Anterior cingulate cortex (tissue), 58 donors: ENCODE results near the gene ARMCX4.
"Not testable (repeated sequence)": the region's sequence is repeated elsewhere in the genome, so short reads cannot be mapped to it uniquely, and the experiment has no call there.

ENCODE experiments used
- DNase-seq, 58 donors: peaks; one replicate each; lab custom pipeline; 2025; lab: John Stamatoyannopoulos, UW

ARMCX4 gene

GRCh38 chrX:101485212-101485949, at the start of gene ARMCX4:
Gene ARMCX4, plus strand, starts transcription at chrX:101485456. Its CDS starts 3,134 bp downstream, at chrX:101488590.
- peak in 56 of 58 donors; percentile 9 to 80 (median 55) for DNase-seq

GRCh38 chrX:101442085-101442484, 43.2 kb upstream of the ARMCX4 start:
- DNase-seq: no peak

- DNase-seq: no peak
These were observed 36.0 kb upstream of the ARMCX4 start for GRCh38 chrX:101449279-101449678.

- DNase-seq: no peak
These were observed 35.2 kb upstream of the ARMCX4 start for GRCh38 chrX:101450085-101450484.

GRCh38 chrX:101450961-101451360, 34.3 kb upstream of the ARMCX4 start:
- DNase-seq: peak in 9 of 58 donors; percentile 0 to 37 (median 2)

GRCh38 chrX:101452056-101452455, 33.2 kb upstream of the ARMCX4 start:
- DNase-seq: no peak

- no peak for DNase-seq
These were observed 24.6 kb upstream of the ARMCX4 start for GRCh38 chrX:101460669-101461068.

- peak in 1 of 58 donors; percentile 0 for DNase-seq
These were observed 22.4 kb upstream of the ARMCX4 start for GRCh38 chrX:101462892-101463291.

- DNase-seq: no peak
These were observed 6.9 kb upstream of the ARMCX4 start for GRCh38 chrX:101478366-101478765.

- DNase-seq: no peak
These were observed 3.0 kb upstream of the ARMCX4 start for GRCh38 chrX:101482296-101482695.

GRCh38 chrX:101483705-101484104, 1.6 kb upstream of the ARMCX4 start:
- no peak for DNase-seq

GRCh38 chrX:101484135-101484534, 1.1 kb upstream of the ARMCX4 start:
- no peak for DNase-seq

GRCh38 chrX:101488796-101489195, 3.5 kb downstream of the ARMCX4 start:
- no peak for DNase-seq

- DNase-seq: no peak
These were observed 6.7 kb downstream of the ARMCX4 start for GRCh38 chrX:101491943-101492342.

GRCh38 chrX:101493225-101493624, 8.0 kb downstream of the ARMCX4 start:
- no peak for DNase-seq

GRCh38 chrX:101502929-101503328, 17.7 kb downstream of the ARMCX4 start:
- not testable (repeated sequence) for DNase-seq

GRCh38 chrX:101507372-101507771, 22.1 kb downstream of the ARMCX4 start:
- DNase-seq: no peak

GRCh38 chrX:101507986-101508385, 22.7 kb downstream of the ARMCX4 start:
- no peak for DNase-seq

GRCh38 chrX:101530944-101531343, 45.7 kb downstream of the ARMCX4 start:
- DNase-seq: no peak
